Fibroblast of lung (primary cell): ENCODE results near the gene RELA. TPM values are rescaled to one million over a fixed set of nuclear protein-coding genes. Genes with fewer than 3 reads are reported as not detected.
"Not testable (repeated sequence)": the region's sequence is repeated elsewhere in the genome, so short reads cannot be mapped to it uniquely, and the experiment has no call there.

ENCODE experiments used
- DNase-seq, 2 donors: peaks; one replicate each; pipeline versions ENCODE4 v3.0.0 to v3.0.0-alpha.2; 2010; ENCODE audit warnings: low read depth in 2 of 2
- H2AFZ ChIP-seq: 2 replicates; pipeline ENCODE4 v1.5.1; 2012; ENCODE audit warnings: low read length, control low read depth, inconsistent platforms
- H3K27ac ChIP-seq: 2 replicates; pipeline ENCODE4 v1.5.1; 2011; ENCODE audit warnings: low read length, control low read depth; ENCODE audit not compliant: insufficient read depth
- H3K27me3 ChIP-seq: 2 replicates; pipeline ENCODE4 v1.5.1; 2011; ENCODE audit warnings: mild to moderate bottlenecking, low read length; ENCODE audit not compliant: control insufficient read depth, insufficient read depth
- H3K36me3 ChIP-seq: 2 replicates; pipeline ENCODE4 v1.5.1; 2011; ENCODE audit warnings: low read length; ENCODE audit not compliant: control insufficient read depth, insufficient read depth
- H3K4me1 ChIP-seq: 2 replicates; pipeline ENCODE4 v1.5.1; 2011; ENCODE audit warnings: low read length; ENCODE audit not compliant: control insufficient read depth, insufficient read depth; ENCODE audit errors: extremely low read depth
- H3K4me2 ChIP-seq: 2 replicates; pipeline ENCODE4 v1.5.1; 2011; ENCODE audit warnings: low read length, control low read depth; ENCODE audit not compliant: insufficient read depth; ENCODE audit errors: extremely low read depth
- H3K4me3 ChIP-seq, 4 experiments: fragments of 200-600 bp in 1 of 4; sonication (generic) in 1 of 4; replicated peaks in 1 of 4; 2 replicates each; pipeline ENCODE4 v1.5.1; 2011 to 2016; ENCODE audit warnings: low read length in 4 of 4, low read depth in 3 of 4, mild to moderate bottlenecking in 3 of 4, control low read depth in 2 of 4, inconsistent platforms in 1 of 4, mixed read lengths in 1 of 4; ENCODE audit not compliant: insufficient read depth in 1 of 4; ENCODE audit errors: control extremely low read depth in 1 of 4
- H3K79me2 ChIP-seq: 2 replicates; pipeline ENCODE4 v1.5.1; 2012; ENCODE audit warnings: mild to moderate bottlenecking, low read length, inconsistent platforms; ENCODE audit not compliant: control insufficient read depth, insufficient read depth
- H3K9ac ChIP-seq: 2 replicates; pipeline ENCODE4 v1.5.1; 2011; ENCODE audit warnings: mild to moderate bottlenecking, low read length, control low read depth; ENCODE audit not compliant: insufficient read depth
- H3K9me3 ChIP-seq: 2 replicates; pipeline ENCODE4 v1.5.1; 2012; ENCODE audit warnings: low read depth, low read length; ENCODE audit not compliant: control insufficient read depth, insufficient read depth
- H4K20me1 ChIP-seq: 2 replicates; pipeline ENCODE4 v1.5.1; 2011; ENCODE audit warnings: low read length; ENCODE audit not compliant: control insufficient read depth, insufficient read depth; ENCODE audit errors: extremely low read depth
- EZH2 ChIP-seq: IDR thresholded peaks from 2 replicates; pipeline ENCODE4 v1.5.1; 2012; ENCODE audit warnings: low read length, control low read depth, mild to moderate bottlenecking; ENCODE audit errors: missing control alignments
- polyA plus RNA-seq, 2 donors: library from polyadenylated mRNA; depleted of rRNA in 1 of 2; stranded (reverse) in 1 of 2; unstranded in 1 of 2; fragments of >200 nt; gene quantifications; 2 replicates each; pipeline ENCODE4 v1.2.1, GENCODE V29; 2011 to 2012; ENCODE audit warnings: missing spikeins in 1 of 2
- total RNA-seq: library from RNA; depleted of rRNA; stranded (reverse); fragments of >200 nt; gene quantifications from 2 replicates; pipeline ENCODE4 v1.2.1, GENCODE V29; 2014
- TF ChIP-seq, protein P1 (sequence below), 2 donors: IDR thresholded peaks in 1 of 2; conservative IDR thresholded peaks in 1 of 2; 1 replicate in 1 of 2; 2 replicates in 1 of 2; pipeline ENCODE4 v1.5.1; 2011 to 2012; ENCODE audit warnings: low read length in 2 of 2, control low read depth in 1 of 2, inconsistent platforms in 1 of 2, low read depth in 1 of 2, mild to moderate bottlenecking in 1 of 2

Gene RELA
- total and polyA plus RNA-seq, 2 donors (not counting 1 experiment from before 2014, with no cell fraction given), result 15.7 to 23.0 TPM

DNA sequence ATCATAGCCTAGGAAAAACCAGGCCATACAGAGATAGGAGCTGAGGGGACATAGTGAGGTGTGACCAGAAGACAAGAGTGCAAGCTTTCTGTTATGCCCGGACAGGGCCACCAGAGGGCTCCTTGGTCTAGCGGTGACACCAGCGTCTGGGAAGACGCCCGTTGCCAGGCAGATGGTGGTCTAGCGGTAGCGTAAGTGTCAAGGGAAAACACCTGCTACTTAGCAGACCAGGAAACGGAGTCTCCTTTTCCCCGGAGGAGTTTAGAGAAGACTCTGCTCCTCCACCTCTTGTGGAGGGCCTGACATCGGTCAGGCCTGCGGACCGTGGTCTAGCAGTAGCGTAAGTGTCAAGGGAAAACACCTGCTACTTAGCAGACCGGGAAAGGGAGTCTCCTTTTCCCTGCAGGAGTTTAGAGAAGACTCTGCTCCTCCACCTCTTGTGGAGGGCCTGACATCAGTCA is 43.6 kb upstream of the RELA start:
- not testable (repeated sequence) for H3K27me3 ChIP-seq, H3K9ac ChIP-seq, H3K36me3 ChIP-seq, H3K9me3 ChIP-seq, H4K20me1 ChIP-seq, H3K4me1 ChIP-seq, H3K4me2 ChIP-seq, H2AFZ ChIP-seq, H3K4me3 ChIP-seq, H3K79me2 ChIP-seq, H3K27ac ChIP-seq
- DNase-seq, result peak; percentile 30 to 33
- TF ChIP-seq, protein P1, sequence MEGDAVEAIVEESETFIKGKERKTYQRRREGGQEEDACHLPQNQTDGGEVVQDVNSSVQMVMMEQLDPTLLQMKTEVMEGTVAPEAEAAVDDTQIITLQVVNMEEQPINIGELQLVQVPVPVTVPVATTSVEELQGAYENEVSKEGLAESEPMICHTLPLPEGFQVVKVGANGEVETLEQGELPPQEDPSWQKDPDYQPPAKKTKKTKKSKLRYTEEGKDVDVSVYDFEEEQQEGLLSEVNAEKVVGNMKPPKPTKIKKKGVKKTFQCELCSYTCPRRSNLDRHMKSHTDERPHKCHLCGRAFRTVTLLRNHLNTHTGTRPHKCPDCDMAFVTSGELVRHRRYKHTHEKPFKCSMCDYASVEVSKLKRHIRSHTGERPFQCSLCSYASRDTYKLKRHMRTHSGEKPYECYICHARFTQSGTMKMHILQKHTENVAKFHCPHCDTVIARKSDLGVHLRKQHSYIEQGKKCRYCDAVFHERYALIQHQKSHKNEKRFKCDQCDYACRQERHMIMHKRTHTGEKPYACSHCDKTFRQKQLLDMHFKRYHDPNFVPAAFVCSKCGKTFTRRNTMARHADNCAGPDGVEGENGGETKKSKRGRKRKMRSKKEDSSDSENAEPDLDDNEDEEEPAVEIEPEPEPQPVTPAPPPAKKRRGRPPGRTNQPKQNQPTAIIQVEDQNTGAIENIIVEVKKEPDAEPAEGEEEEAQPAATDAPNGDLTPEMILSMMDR (conservative IDR thresholded peaks at IDR 0.05 in 1 of 2, IDR thresholded peaks at IDR 0.05 in 1 of 2; ENCODE audit: low read depth in 1 of 2, low read length in 2 of 2), result peak; percentile 36 to 44

DNA sequence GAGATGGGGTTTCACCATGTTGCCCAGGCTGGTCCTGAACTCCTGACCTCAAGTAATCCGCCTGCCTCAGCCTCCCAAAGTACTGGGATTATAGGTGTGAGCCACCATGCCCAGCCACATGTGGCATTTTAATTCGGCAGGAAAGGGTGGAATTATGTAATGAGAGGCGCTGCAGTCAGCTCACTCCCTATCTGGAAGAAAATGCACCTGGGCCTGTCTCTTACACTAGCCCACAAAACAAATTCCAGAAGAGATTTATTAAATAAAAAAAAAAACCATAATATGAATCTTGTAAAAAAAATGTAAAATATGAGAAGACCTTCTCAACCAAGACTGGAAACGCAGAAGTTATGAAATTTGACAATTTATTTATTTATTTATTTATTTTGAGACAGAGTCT is 41.1 kb upstream of the RELA start:
- H4K20me1 ChIP-seq, result no peaks in the 10 kb centered on the region
- peaks cover 4% of the 10 kb centered on the region for H3K27me3 ChIP-seq
- no peak overlapping the region for H3K4me2 ChIP-seq
- H3K36me3 ChIP-seq, result no peaks in the 10 kb centered on the region
- no peak overlapping the region for H3K9ac ChIP-seq
- no peak for DNase-seq
- H3K4me1 ChIP-seq, result no peaks in the 10 kb centered on the region
- no peak overlapping the region for H3K4me3 ChIP-seq
- no peaks in the 10 kb centered on the region for H3K79me2 ChIP-seq
- H3K27ac ChIP-seq, result no peak overlapping the region
- TF ChIP-seq EZH2, result no peak
- TF ChIP-seq, protein P1 (conservative IDR thresholded peaks at IDR 0.05 in 1 of 2, IDR thresholded peaks at IDR 0.05 in 1 of 2; ENCODE audit: low read depth in 1 of 2, low read length in 2 of 2), result no peak
- no peak overlapping the region for H2AFZ ChIP-seq
- H3K9me3 ChIP-seq, result no peaks in the 10 kb centered on the region

DNA sequence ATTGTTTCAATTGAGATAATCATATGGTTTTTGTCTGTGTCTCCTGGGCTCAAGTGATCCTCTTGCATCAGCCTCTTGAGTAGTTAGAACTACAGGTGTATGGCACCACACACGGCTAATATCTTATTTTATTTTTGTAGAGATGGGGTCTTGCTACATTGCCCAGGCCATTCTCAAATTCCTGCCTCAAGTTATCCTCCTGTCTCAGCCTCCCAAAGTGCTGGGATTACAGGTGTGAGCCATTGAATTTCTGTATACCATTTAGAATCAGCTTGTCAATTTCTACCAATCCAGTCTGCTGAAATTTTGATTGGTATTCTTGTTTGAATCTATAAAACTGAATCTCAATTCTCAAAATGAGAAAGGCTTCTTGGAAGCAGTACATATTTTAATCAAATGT is 39.0 kb upstream of the RELA start:
- Histone ChIP-seq H3K79me2 (no peaks in the 10 kb centered on the region), H3K4me3 (no peak overlapping the region), H3K4me2 (no peak overlapping the region), H3K9me3 (no peaks in the 10 kb centered on the region), H2AFZ (no peak overlapping the region), H3K4me1 (no peaks in the 10 kb centered on the region), H3K27ac (no peak overlapping the region), H3K9ac (no peak overlapping the region), H3K27me3 (peaks cover 4% of the 10 kb centered on the region), H4K20me1 (no peaks in the 10 kb centered on the region), H3K36me3 (no peaks in the 10 kb centered on the region)
- TF ChIP-seq, protein P1 (conservative IDR thresholded peaks at IDR 0.05 in 1 of 2, IDR thresholded peaks at IDR 0.05 in 1 of 2; ENCODE audit: low read depth in 1 of 2, low read length in 2 of 2), result no peak
- TF ChIP-seq EZH2, result no peak
- no peak for DNase-seq
